GM18870 (cell line): ENCODE results near the gene YEATS4.

Experiments used
- ATAC-seq: cut with Tn5 transposase; IDR thresholded peaks from one replicate; pipeline ENCODE4 v1.9.1; 2021; ENCODE audit warnings: moderate library complexity; ENCODE audit not compliant: unreplicated experiment

The YEATS4 gene

DNA sequence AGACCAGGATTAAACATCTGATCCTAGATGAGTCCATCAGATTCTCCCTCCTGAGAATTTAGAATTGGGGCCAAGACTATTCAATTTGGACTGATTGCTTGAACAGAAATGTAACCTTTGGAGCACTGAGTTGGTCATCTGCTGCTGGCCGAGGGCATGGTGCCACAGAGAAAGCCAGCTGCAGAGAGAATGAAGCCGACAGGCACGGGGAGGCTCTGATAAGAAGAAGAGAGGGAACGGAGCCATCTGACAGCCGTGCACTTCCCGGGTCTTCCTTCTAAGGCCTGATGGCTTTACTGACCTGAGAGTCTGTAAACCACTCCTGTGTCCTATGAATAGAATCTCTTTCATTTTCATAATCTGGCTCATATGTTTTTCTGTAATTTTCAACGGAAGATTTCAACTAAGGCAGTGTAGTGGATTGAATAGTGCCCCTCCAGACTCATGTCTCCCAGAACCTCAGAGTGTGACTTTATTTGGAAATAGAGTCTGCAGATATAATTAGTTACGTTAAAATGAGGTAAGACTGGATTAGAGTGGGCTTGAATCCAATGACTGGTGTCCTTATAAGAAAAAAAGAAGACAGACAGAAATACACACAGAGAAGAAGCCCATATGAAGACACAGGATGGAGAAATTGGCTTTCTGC, 71.5 kb downstream of the YEATS4 start:
- no peak for ATAC-seq

- ATAC-seq = no peak
Measured at GRCh38 chr12:69431591-69432222, 72.2 kb downstream of the YEATS4 start.

- ATAC-seq = no peak
Measured at GRCh38 chr12:69433653-69434052, 74.1 kb downstream of the YEATS4 start.

DNA sequence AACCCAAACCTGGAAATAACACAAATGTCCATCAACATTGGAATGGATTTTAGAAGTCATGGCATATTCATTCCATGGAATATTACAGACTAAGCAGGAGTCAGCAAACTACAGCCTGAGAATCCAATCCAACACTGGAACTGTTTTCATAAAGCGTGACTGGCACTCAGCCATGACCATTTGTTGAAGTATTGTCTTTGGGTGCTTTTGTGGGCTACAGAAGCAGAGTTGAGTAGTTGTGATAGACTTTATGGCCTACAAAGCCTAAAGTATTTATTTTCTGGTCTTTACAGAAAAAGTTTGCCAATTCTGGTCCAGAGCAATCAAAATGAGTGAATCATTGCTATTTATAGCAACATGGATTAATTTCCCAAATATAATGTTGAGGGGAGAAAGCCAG, 76.1 kb downstream of the YEATS4 start:
- no peak for ATAC-seq

DNA sequence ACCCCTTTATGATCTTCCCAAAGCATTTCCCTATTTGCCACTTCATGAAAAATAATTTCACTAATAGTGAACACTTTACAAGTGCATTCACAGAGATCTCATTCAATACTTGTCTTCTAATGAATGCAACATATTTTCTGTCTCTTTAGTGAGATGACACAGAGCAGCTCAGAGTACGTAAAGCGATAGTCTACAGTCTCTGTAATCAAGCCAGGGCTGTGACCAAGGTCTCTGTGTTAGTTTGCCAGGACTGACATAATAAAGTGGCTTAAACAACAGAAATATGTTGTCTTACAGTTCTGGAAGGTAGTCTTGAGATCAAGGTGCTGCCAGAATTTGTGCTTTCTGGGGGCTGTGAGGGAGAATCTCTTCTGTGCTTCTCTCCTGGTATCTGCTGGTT, 77.5 kb downstream of the YEATS4 start:
- ATAC-seq = no peak

DNA sequence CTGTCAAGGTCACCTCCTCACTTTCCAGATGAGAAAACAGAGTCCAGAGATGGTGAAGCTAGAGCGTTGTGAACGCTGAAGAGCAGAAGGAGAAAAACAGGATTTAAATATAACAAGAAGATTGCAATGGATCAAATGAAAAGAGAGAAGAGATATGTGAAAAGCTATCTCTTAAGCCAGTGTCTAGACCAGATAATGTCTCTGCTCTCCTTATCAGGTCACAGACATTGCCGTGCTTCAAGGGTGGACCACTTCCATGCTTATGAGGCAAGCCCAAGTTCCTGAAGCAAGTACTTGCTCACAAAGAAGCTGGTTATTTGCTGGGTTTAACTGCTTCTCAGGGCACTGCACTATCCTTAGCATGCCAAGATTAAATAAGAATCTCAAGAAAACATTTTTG, 79.0 kb downstream of the YEATS4 start:
- ATAC-seq = no peak

- no peak for ATAC-seq
Measured at GRCh38 chr12:69440016-69440415, 80.5 kb downstream of the YEATS4 start.
